ENCODE data around the gene IFT43.
A peak's percentile ranks its signal among the peaks of the same experiment; 100 is the strongest.
"Not testable (repeated sequence)": the region's sequence is repeated elsewhere in the genome, so short reads cannot be mapped to it uniquely, and the experiment has no call there.

Gene IFT43

GRCh38 chr14:76006253-76006652 is 20.7 kb downstream of the IFT43 start:
- H3K4me3 ChIP-seq (ENCODE audit: low read length) = no peak overlapping the region
- no peak for DNase-seq (ENCODE audit: low read depth, low spot score)

GRCh38 chr14:76007379-76007778 is 21.8 kb downstream of the IFT43 start:
- H3K4me3 ChIP-seq (ENCODE audit: low read length) = no peak overlapping the region
- no peak for DNase-seq (ENCODE audit: low read depth, low spot score)

DNA sequence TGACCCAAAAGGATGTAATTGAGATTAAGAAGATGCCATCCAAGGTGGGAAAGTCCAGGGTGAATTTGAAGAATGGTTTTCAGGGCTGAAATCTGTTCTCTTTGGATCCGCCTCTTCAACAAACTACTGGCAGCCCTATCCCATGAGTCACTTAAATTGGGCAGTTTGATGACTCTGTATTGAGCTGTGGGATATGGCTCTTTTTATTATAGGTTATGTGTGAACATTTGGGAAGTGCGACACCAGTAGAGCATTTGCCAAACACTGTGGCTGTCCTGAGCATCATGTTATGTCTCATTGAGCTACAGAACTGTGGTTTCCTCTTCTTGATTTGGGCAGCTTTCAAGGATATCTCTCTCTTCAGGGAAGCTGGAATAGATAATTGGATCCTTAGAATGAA is 22.3 kb downstream of the IFT43 start:
- H3K4me3 ChIP-seq (ENCODE audit: low read length) = no peak overlapping the region
- DNase-seq (ENCODE audit: low read depth, low spot score) = no peak

DNA sequence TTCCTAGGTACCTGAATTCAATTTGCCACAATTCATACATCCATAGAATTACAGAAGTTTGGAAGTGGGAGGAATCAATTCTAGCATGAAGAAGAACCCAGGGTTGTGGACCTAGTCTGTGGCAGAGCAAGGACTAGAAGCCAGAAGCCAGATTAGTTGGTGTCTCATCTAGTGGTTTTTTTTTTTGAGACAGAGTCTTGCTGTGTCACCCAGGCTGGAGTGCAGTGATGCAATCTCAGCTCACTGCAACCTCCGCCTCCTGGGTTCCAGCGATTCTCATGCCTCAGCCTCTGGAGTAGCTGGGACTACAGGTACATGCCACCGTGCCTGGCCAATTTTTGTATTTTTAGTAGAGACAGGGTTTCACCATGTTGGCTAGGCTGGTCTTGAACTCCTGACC is 24.1 kb downstream of the IFT43 start:
- not testable (repeated sequence) for DNase-seq (ENCODE audit: low read depth, low spot score); H3K4me3 ChIP-seq (ENCODE audit: low read length)

- no peak overlapping the region for H3K4me3 ChIP-seq (ENCODE audit: low read length)
- no peak for DNase-seq (ENCODE audit: low read depth, low spot score)
These were observed 26.4 kb downstream of the IFT43 start for GRCh38 chr14:76011930-76012329.

GRCh38 chr14:76012354-76012753 is 26.8 kb downstream of the IFT43 start:
- DNase-seq (ENCODE audit: low read depth, low spot score) = no peak
- H3K4me3 ChIP-seq (ENCODE audit: low read length) = no peak overlapping the region

GRCh38 chr14:76015191-76015590 is 29.6 kb downstream of the IFT43 start:
- no peak for DNase-seq (ENCODE audit: low read depth, low spot score)
- no peak overlapping the region for H3K4me3 ChIP-seq (ENCODE audit: low read length)

DNA sequence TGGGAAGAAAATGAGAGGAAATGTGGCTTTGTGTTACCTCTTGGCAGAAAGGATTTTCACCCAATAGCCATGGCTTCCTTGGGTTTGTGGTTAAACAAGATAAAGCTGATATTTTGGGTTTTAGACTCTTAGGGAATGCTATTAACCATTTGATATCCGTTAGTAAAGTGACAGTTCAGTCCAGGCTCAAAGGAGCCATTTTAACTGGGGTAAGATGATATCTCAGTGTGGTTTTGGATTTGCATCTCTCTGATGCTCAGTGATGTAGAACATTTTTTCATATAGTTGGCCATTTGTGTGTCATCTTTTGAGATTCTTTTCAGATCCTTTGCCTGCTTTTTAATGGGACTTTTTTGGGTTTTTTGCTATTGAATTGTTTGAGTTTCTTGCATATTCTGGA is 30.1 kb downstream of the IFT43 start:
- H3K4me3 ChIP-seq (ENCODE audit: low read length) = no peak overlapping the region
- DNase-seq (ENCODE audit: low read depth, low spot score) = peak; percentile 9

- no peak for DNase-seq (ENCODE audit: low read depth, low spot score)
- no peak overlapping the region for H3K4me3 ChIP-seq (ENCODE audit: low read length)
These were observed 34.1 kb downstream of the IFT43 start for GRCh38 chr14:76019676-76020075.

GRCh38 chr14:76022991-76023390 is 37.4 kb downstream of the IFT43 start:
- DNase-seq (ENCODE audit: low read depth, low spot score) = no peak

GRCh38 chr14:76023757-76024156 is 38.2 kb downstream of the IFT43 start:
- DNase-seq (ENCODE audit: low read depth, low spot score) = no peak
- H3K4me3 ChIP-seq (ENCODE audit: low read length) = no peak overlapping the region

More at GRCh38 chr14:76022991-76023390, 37.4 kb downstream of the IFT43 start:
- no peak overlapping the region for H3K4me3 ChIP-seq (ENCODE audit: low read length)

DNA sequence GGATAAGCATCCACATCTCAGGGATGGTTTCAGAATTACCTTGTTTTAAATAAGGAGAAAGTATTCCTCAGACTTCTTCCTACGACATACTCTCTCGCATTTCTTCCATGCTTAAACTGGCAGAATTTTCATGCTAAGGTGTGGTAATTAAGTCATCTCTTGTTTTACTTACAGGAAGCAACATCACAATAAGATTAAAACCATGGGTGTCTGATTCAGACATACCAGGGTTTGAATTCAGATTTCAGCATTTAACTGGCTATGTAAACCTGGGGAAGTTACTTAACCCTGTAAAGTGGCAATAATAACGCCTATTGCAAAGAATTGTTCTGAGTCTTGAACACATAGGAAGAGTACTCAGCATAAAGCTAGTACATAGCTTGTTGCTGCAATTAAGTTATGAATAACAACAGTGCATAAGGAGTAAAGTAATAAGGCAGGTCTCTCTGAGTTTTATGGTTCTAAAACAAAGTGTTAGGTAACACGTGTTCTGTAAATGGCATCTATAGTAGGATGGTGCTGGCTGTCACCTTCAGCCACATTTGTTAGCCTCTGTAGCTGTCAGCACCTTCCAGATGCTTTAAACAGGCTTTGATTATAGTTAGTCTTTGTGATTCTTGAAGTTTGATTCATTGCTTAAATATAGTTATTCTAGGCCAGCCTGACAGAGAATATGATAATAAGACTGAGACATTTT is 38.8 kb downstream of the IFT43 start:
- DNase-seq (ENCODE audit: low read depth, low spot score) = no peak
- no peak overlapping the region for H3K4me3 ChIP-seq (ENCODE audit: low read length)

DNA sequence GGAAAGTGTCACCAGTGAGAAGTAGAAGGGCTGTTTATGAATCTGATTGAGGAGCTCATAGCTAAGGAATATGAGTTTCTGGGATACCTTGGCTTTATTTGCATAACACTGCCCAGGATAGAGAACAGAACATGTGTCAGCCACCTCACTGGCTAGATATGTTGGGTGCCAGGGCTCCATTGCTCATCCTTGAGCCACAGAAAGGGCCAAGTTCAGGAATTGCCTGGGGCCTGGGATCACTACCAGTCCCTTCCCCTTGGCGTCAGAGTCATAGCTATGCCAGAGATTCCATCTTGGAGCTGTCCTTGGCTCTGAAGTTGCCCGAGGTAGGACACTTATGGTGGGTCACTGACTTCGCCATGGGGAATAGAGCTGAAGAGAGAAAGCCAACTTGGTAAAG is 49.0 kb downstream of the IFT43 start:
- no peak overlapping the region for H3K4me3 ChIP-seq (ENCODE audit: low read length)
- no peak for DNase-seq (ENCODE audit: low read depth, low spot score)

GRCh38 chr14:76040704-76041103 is 55.1 kb downstream of the IFT43 start:
- DNase-seq (ENCODE audit: low read depth, low spot score) = no peak
- H3K4me3 ChIP-seq (ENCODE audit: low read length) = no peak overlapping the region

DNA sequence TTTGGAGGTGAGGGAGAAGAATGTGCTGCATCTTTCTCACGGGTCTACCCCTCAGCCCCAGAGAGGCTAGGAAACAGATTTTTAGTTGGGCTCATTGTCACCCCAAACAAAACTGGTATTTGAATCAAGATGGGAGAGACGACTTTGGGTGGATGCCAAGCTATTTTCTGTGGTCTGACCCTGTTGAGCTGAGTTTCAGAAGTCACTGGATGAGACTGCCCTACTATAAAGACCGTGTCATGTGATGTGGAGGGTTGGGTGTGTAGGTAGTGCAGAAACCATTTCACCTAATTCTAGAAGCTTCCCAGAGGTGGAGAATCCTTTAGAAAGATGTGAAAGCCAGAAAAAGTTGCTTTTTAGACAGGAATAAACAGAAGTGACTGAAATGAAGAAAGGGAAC is 60.2 kb downstream of the IFT43 start:
- DNase-seq (ENCODE audit: low read depth, low spot score) = no peak
- H3K4me3 ChIP-seq (ENCODE audit: low read length) = no peak overlapping the region

- DNase-seq (ENCODE audit: low read depth, low spot score) = no peak
These were observed 64.7 kb downstream of the IFT43 start for GRCh38 chr14:76050250-76050649.

GRCh38 chr14:76050797-76051392 is 65.3 kb downstream of the IFT43 start:
- H3K4me3 ChIP-seq (ENCODE audit: low read length) = no peak overlapping the region
- DNase-seq (ENCODE audit: low read depth, low spot score) = peak; percentile 60

More at GRCh38 chr14:76050250-76050649, 64.7 kb downstream of the IFT43 start:
- H3K4me3 ChIP-seq (ENCODE audit: low read length) = no peak overlapping the region

GRCh38 chr14:76051717-76052465 is 66.3 kb downstream of the IFT43 start:
- no peak overlapping the region for H3K4me3 ChIP-seq (ENCODE audit: low read length)
- no peak for DNase-seq (ENCODE audit: low read depth, low spot score)

DNA sequence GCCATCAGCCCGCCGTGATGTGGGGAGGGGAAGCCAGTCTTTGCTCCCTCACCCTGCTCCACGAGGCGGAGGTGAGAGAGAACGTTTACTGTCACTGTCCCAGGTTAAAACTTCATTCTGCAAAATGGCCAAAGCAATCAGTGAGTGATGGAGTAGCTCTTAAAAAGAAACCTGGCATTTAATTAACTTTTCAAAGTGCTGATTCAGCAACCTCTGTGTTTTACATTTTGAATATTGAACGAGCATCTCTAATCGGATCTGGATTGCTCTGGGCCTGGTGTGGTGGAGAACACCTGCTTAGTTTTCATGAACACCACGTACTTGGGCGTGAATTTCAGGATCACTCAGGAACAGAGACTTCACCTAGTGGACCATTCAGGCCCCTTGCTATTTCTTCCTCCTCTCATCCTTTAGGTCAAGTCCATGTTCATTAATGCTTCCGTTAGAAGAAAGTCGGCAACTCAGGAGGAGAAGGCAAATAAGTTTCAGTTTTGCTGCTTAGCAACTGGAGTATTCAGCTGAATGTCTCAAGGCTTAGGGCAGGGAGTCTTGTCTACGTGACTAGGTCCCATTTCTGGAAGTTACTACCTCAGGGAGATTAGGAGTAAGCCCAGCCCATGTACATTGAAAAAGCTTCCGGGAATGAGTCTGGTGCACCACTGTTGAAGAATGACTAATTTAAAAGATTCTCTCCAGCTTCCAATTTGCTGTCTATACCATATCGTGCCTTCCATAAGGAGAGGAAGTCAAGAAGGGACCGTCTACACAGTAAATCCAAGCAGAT is 68.2 kb downstream of the IFT43 start:
- no peak overlapping the region for H3K4me3 ChIP-seq (ENCODE audit: low read length)
- no peak for DNase-seq (ENCODE audit: low read depth, low spot score)

DNA sequence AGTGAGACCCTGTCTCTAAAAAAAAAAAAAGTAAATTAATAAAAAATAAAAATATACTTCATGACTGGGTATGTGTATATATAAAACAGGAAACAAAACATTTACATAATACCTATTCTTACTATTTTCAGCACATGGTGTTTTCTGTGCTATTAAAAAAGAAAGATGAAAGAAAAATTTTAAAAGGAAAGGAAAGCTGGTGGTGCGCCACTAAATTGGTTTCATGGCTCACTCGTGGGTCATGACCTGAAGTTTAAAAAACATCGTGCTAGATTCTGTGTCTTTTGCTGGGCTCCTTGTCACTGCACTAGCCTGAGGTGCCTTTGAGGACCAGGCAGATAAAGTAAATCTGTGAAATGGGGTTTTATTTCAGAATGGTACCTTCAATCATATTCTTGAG is 69.8 kb downstream of the IFT43 start:
- H3K4me3 ChIP-seq (ENCODE audit: low read length) = no peak overlapping the region
- DNase-seq (ENCODE audit: low read depth, low spot score) = no peak

Data from Jurkat, Clone E6-1 (cell line).